CD4-positive, alpha-beta T cell treated with Interleukin-10 for 1 hour (primary cell): ENCODE measurements around the gene ALDH3B2.
A peak's percentile ranks its signal among the peaks of the same experiment; 100 is the strongest.
"Not testable (repeated sequence)": the region's sequence is repeated elsewhere in the genome, so short reads cannot be mapped to it uniquely, and the experiment has no call there.

Source experiments
- DNase-seq: peaks from one replicate; pipeline ENCODE4 v3.0.0-alpha.2; 2020

ALDH3B2 gene

DNA sequence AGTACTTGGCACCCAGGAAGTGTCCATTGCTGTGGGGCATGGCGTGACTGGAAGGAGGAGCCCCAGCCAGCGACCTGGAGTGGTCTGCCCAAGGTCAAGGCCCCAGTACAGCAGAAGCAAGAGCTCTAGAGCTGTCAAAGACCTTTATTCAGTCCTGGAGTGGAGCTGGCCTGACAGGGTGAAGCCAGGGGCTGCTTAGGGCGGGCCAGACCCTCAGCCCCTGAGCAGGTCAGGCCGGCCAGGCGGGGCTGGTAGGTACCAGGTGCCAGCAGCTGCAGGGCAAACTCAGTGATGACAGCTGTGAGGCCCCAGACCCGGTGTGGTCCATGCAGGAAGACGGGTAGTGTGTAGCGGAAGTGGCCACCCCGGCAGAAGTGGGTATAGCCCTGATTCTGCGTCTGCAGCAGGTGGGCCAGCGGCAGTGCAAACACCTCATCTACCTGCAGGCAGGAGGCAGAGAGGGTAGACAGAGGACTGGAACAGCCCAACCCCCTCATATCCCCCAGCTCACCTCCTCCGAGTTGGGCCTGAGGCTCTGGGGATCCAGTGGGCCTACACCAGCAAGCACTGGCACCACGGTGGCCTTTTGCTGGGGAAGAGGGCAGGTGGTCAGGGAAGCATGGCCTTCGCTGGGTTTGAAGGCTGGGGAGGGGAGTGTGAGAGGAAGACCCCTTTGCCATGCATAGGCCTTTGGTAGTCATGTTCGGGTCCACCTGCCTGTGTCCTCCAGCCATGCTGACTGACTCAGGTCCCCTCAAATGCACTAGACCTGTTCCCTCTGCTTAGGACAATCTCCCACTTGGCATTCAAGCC, 46.4 kb downstream of the ALDH3B2 start:
- DNase-seq: no peak

DNA sequence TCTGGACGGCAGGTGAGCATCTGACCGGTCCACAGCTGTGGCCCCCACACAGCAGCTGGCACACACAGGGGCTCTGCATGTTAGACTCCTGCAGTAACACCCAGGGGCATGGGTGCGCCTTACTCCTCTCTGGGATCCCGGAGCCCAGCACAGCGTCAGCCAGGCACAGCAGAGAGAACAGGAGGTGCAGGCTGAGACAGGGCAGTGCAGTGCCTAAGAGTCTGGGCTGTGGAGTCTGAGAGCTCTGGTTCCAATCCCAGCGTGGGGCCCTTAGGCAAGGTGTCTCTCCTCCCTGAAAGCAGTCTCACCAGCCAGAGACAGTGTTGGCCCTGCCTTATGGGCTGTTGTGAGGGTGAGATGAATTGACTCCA, 47.0 kb downstream of the ALDH3B2 start:
- no peak for DNase-seq

DNA sequence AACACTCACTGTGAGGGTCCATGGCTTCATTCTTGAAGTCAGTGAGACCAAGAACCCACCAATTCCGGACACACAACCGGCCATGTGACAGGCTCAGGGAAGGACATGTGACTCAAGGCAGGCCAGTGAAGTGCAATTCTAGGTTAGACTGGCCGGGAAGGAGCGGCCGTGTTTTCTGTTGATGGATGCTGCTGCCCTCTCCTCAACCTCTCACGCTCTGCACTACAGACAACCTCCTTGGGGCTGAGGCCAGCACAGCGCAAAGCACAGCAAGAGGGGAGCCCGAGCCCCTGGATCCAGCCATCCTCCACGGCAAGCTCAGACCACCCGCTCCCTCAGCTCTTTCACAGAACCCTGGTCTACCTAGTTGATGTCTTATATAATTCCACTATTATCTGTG, 47.5 kb downstream of the ALDH3B2 start:
- no peak for DNase-seq

DNA sequence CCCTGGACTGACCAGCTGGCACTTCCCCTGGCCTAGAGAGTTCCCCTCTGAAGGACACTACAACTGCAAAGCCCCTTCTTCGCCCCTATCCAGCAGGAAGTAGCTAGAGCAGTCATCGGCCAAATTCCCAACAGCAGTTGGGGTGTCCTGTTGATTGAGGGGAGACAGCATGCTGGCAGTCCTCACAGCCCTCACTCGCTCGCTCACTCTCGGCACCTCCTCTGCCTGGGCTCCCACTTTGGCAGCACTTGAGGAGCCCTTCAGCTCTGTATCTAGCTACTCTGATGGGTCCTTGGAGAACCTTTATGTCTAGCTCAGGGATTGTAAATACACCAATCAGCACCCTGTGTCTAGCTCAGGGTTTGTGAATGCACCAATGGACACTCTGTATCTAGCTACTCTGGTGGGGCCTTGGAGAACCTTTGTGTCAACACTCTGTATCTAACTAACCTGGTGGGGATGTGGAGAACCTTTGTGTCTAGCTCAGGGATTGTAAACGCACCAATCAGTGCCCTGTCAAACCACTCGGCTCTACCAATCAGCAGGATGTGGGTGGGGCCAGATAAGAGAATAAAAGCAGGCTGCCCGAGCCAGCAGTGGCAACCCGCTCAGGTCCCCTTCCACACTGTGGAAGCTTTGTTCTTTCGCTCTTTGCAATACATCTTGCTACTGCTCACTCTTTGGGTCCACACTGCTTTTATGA, 48.1 kb downstream of the ALDH3B2 start:
- not testable (repeated sequence) for DNase-seq

DNA sequence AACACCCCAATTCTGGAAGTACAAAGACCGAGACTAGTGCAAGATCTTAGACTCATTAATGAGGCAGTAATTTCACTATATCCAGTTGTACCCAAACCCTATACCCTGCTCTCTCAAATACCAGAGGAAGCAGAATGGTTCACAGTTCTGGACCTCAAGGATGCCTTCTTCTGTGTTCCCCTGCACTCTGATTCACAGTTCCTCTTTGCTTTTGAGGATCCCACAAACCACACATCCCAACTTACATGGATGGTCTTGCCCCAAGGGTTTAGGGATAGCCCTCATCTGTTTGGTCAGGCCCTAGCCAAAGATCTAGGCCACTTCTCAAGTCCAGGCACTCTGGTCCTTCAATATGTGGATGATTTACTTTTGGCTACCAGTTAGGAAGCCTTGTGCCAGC, 50.6 kb downstream of the ALDH3B2 start:
- DNase-seq: not testable (repeated sequence)

DNA sequence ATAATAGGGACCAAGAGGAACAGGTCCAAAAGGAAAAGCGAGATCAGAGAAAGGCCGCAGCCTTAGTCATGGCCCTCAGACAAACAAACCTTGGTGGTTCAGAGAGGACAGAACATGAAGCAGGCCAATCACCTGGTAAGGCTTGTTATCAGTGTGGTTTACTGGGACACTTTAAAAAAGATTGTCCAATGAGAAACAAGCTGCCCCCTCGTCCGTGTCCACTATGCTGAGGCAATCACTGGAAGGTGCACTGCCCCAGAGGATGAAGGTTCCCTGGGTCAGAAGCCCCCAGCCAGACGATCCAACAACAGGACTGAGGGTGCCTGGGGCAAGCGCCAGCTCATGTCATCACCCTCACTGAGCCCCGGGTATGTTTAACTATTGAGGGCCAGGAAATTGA, 51.5 kb downstream of the ALDH3B2 start:
- not testable (repeated sequence) for DNase-seq

DNA sequence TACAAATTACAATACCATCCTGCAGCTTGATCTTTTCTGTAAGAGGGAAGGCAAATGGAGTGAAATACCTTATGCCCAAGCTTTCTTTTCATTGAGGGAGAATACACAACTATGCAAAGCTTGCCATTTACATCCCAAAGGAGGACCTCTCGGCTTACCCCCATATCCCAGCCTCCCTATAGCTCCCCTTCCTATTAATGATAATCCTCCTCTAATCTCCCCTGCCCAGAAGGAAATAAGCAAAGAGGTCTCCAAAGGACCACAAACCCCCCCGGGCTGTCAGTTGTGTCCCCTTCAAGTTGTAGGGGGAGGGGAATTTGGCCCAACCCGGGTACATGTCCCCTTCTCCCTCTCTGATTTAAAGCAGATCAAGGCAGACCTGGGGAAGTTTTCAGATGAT, 52.5 kb downstream of the ALDH3B2 start:
- not testable (repeated sequence) for DNase-seq

DNA sequence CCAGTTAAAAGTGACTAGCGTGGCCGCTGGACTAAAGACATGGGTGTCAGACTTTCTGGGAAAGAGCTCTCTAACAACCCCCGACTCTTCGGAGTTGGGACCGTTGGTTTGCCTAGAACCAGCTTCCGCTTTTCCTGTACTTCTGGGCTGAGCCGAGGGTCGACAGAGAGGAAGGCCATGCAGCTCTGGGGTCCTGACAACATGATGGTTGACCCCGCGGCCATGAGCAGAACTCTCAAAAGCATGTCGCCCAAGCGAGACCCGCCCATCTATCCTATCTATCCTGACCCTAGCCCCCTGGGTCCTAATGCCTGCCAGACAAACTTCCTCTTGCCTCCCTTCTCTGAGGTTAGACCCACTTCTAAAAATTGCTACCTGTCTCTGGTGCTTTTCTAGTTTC, 53.8 kb downstream of the ALDH3B2 start:
- not testable (repeated sequence) for DNase-seq

DNA sequence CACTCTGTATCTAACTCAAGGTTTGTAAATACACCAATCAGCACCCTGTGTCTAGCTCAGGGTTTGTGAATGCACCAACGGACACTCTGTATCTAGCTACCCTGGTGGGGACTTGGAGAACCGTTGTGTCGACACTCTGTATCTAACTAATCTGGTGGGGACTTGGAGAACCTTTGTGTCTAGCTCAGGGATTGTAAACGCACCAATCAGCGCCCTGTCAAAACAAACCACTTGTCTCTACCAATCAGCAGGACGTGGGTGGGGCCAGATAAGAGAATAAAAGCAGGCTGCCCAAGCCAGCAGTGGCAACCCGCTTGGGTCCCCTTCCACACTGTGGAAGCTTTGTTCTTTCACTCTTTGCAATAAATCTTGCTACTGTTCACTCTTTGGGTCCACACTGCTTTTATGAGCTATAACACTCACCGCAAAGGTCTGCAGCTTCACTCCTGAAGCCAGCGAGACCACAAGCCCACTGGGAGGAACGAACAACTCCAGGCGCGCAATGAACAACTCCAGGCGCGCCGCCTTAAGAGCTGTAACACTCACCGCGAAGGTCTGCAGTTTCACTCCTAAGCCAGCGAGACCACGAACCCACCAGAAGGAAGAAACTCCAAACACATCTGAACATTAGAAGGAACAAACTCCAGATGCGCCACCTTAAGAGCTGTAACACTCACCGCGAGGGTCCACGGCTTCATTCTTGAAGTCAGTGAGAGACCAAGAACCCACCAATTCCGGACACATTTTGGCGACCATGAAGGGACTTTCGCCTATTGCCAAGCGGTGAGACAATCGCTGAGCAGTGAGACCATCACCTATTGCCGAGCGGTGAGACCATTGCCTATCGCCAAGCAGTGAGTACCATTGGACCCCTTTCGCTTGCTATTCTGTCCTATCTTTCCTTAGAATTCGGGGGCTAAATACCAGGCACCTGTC, 54.5 kb downstream of the ALDH3B2 start:
- DNase-seq: not testable (repeated sequence)

DNA sequence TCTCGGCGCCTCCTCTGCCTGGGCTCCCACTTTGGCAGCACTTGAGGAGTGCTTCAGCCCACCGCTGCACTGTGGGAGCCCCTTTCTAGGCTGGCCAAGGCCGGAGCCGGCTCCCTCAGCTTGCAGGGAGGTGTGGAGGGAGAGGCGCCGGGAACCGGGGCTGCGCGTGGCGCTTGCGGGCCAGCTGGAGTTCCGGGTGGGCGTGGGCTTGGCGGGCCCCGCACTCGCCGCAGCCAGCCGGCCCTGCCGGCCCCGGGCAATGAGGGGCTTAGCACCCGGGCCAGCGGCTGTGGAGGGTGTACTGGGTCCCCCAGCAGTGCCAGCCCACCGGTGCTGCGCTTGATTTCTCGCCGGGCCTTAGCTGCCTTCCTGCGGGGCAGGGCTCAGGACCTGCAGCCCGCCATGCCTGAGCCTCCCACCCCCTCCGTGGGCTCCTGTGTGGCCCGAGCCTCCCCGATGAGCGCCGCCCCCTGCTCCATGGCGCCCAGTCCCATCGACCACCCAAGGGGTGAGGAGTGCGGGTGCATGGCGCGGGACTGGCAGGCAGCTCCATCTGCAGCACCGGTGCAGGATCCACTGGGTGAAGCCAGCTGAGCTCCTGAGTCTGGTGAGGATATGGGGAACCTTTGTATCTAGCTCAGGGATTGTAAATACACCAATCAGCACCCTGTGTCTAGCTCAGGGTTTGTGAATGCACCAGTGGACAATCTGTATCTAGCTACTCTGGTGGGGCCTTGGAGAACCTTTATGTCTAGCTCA, 55.3 kb downstream of the ALDH3B2 start:
- not testable (repeated sequence) for DNase-seq

DNA sequence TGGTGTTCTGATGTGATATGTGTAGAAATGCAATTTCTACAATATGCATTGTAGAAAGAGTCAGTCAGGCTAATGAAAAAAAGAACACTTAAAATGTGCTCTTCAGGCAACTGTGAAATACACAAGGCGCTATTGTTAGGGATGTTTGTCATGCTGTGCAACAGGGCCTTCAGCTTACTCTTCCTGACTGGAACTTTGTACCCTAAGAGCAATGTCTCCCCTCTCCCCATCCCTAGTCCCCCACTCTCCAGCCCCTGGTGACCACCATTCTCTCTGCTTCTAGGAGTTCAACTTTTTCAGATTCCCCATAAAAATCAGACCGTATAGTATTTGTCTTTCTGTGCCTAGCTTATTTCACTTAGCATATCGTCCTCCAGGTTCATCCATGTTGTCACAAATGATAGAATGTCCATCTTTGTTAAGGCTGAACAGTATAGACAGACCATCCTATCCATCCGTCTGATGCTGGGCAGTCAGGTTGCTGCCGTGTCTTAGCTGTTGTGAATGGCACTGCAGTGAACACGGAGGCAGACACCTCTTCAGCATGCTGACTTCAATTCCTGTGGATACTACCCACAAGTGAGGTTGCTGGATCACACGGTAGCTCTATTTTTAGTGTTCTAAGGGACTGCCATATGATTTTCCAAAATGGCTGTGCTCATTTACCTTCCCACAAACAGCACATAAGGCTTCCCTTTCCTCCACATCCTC, 57.0 kb downstream of the ALDH3B2 start:
- DNase-seq: no peak

DNA sequence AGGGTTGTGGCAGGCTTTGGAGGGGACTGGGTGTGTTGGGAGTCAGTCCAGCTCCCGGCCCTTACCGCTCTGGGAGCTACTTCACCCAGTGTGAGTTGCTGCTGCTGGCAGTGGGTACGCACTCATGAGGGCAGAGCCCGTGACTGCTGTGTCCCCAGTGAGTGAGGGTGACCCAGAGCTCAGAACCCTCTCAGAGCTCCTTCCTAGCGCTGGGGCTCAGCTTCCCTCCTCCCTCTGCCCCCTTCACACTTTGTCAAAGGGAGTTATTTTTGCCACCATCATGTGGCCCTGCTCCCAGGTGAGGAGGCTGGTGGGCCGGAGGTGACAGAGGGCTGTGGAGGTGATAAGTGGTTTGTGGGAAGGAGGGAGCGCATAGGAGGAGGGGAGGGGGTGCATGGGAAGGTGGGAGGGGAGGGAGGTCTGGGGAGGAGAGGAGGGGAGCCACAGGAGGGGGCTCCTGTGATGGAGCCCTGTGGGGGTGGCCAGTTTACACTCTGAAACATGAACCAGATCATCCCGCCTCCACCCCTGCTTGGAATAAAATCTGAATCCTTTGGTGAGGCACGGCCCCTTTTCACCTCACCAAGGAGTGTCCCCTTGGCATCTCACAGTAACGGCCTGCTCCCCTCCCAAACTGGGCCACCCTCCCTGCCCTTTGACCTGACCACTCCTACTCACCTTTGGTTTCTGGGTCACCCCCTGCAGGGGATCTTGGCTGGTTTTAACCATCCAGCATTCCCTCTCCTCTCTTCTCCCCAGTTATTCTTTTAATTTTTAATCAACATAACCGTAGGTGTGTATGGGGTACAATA, 57.8 kb downstream of the ALDH3B2 start:
- DNase-seq: no peak

DNA sequence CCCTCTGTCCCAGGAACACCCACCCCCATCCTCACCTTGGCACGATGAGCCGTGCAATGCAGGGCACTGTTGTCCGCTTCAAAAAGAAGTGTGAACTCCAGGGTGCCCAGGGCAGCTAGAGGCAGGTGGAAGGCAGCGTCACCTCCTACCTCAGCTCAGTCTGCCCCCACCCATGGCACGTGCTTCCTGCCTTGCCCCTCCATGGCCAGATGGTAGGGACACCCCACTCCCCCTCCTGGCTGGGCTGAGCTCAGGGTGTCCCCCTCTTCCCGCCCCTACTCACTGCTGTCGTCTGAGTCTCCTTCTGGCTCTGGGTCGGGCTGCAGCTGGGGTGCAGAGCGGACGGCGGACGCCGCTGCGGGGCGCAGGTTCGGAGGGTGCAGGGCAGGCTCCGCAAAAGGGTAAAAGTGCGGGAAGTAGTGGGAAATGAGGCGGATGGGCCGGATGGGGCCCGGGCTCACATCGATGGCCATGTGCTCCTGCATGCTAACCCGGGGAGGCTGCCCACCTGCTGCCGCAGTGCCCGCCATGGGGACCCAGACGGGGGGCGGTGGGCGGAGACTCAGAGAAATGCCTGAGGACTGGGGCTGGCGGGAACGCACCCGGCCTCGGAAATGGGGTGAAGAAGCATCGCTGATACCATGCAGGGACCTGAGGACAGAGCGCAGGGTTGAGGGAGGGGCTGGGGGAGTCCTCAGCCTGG, 58.5 kb downstream of the ALDH3B2 start:
- peak; percentile 39 for DNase-seq

DNA sequence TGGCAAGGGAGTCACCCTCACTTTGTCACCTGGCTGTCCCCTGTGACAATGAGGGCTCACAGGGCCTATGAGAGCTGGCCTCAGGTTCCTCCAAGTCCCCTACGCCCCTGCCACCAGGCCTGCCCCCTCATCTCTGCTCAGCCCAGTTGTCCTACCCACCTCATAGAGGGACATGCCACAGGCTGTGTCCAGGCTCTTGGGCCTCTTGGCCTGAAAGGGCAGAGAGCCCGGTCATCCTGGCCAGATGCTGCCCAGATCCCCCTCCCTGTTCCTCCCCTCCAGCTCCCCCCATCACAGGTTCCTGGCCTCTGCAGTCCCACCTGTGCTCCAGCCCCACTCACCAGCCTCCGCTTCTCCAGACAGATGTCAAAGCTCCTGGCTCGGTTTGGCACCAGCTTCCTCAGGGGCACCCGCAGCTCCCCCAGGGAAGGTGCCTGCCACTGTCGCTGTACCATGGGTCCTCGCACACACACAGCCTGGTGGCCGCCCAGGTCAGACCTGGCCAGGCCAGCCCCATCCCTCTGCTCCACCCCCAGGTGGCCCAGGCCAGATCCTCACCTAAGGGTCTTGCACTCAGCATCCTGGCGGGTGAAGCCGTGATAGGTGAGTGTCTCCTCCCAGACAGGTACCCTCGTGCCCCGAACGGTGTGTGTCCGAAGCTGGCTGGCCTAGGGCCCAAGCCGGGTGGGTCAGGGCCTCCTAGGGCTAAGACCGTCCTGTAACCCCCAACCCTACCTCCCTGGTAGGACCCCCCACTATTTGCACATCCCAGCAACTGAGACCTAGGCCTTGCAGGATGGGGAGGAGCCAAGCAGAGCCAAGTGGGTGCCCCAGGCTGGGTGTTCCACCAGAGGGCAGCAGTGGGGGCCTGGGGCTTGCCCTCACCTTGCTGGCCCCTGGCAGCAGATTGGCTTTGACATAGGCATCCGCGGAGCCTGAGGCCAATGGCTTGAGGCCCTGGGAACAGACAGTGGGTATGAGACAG, 59.4 kb downstream of the ALDH3B2 start:
- peak; percentile 60 for DNase-seq

DNA sequence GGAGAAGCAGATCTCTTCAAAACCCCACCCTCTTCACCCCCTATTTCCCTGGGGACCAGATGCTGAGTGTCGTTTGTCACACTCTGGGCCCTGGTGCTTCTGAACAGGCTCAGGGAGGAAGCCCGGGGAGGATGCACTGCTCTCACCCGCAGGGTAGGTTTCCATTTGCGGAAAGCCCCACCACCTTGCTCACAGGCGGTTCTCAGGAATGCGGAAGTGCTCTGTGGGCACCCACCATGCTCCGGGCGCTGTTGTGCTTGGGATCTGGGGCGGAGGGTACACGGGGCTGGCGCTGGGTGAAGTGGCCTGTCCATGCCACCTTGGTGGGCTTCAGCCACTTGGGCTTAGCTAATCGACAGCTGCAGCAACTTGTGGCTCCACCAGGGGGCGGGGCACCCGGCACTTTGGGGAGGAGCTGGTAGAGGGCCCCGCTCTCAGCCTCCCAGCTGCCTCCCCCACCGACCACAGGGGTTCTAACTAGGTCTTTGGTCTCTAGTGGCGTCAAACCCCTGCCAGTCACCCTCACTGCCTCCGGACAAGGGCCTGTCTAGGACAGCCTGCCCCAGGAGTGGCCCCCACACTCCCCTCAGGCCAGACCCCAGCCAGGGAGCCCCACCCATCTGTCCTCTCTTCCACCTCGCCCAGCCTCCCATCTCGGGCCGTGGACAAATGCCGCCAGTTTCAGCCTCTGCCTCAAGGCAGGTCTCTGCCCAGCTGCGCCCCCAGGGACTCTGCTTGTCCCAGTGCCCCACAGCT, 60.3 kb downstream of the ALDH3B2 start:
- DNase-seq: peak; percentile 89

DNA sequence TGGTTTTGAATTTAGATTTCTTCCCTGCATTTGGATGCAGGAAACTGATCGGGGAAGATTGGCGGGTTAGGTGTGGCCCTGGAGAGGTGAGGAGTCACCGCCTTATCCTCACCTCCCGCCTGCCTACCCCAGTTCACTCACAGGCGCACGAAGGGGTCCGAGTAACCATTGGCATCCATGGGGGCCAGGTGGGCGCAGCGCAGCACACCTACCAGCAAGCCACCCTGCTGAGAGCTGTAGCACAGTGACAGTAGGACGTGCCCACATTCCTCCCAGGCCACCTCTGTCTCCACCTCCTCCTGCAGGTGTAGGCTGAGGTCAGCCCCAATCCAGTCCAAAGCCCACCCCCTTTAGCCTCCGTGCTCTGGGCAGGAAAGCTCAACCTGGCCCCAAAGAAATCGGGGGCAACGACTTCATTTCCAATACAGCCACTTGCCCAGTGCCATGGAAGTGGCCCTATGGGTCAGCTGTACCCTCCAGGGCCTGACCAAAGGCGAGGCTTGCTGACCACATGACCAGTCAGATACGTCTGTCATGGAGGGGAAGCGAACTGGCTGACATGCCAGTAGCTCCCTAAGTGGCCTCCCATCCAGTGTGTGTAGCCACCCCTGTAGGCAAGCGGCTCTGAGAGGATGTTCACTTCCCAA, 61.0 kb downstream of the ALDH3B2 start:
- DNase-seq: no peak

DNA sequence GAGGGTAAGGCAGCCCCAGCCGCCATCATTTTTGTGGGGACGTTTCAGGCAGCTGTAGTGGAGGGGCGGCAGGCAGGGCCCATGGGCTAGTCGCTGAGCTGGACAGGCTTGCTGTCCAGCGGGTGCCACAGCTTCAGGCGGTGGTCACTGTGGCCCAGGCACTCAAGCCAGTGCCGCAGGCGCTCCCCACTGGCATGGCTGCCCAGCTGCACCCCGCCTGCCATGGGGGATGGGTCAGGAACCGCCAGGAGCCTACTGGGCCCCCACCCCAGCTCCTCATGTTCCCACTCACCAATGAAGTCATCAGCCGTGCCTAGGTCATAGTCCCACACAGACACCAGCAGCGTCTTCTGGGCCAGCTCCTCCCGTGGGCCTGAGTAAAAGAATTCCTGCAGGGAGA, 61.7 kb downstream of the ALDH3B2 start:
- no peak for DNase-seq
